ENCODE measurements around the gene FBL.

DNA sequence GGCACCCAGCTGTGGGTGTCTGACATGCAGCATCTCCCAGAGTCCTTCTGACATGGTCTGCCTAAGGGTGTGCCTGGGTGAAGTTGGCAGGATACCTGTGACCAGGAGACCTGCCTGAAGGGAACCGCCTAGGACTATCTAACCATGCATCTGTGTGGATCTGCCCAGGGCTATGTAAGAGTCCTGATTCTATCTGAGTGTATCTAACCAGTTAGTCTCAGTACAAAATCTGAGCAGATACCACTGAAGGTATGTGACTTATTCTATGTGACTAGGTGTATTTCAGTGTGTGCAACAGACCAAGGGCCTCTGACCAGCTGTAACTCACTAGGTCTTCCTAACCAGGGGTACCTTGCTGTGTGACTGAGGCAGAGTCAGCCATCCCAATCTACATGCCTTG is 28.2 kb upstream of the FBL start:
- TF ChIP-seq, protein P1, sequence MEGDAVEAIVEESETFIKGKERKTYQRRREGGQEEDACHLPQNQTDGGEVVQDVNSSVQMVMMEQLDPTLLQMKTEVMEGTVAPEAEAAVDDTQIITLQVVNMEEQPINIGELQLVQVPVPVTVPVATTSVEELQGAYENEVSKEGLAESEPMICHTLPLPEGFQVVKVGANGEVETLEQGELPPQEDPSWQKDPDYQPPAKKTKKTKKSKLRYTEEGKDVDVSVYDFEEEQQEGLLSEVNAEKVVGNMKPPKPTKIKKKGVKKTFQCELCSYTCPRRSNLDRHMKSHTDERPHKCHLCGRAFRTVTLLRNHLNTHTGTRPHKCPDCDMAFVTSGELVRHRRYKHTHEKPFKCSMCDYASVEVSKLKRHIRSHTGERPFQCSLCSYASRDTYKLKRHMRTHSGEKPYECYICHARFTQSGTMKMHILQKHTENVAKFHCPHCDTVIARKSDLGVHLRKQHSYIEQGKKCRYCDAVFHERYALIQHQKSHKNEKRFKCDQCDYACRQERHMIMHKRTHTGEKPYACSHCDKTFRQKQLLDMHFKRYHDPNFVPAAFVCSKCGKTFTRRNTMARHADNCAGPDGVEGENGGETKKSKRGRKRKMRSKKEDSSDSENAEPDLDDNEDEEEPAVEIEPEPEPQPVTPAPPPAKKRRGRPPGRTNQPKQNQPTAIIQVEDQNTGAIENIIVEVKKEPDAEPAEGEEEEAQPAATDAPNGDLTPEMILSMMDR (IDR thresholded peaks at IDR 0.05) = no peak
- TF ChIP-seq EZH2 (IDR thresholded peaks at IDR 0.05; ENCODE audit: borderline replicate concordance, insufficient read depth, low read depth, low read length, poor library complexity, severe bottlenecking) = no peak

All from B cell (primary cell).